SK-N-SH treated with all-trans-retinoic acid at 6 μM for 48 hours (cell line): ENCODE results near the gene RUNX3.

Experiments
- ATAC-seq: fragments of 200-7000 bp; cut with Tn5 transposase; 3 replicates; pipeline ENCODE4 v1.9.1; 2020; ENCODE audit warnings: mild to moderate bottlenecking, moderate library complexity
- ARNTL ChIP-seq: fragments of 450-650 bp; formaldehyde crosslinking; IDR thresholded peaks from 2 replicates; pipeline ENCODE4 v1.5.0; 2020; ENCODE audit warnings: low read depth, mild to moderate bottlenecking, moderate library complexity, borderline replicate concordance
- BACH2 ChIP-seq: fragments of 250-450 bp; sonication (Bioruptor Pico); IDR thresholded peaks from 2 replicates; pipeline ENCODE4 v1.9.0; 2021; ENCODE audit warnings: mild to moderate bottlenecking, borderline replicate concordance
- CSDC2 ChIP-seq: fragments of 250-450 bp; sonication (Bioruptor Pico); IDR thresholded peaks from 2 replicates; pipeline ENCODE4 v1.5.0; 2020; ENCODE audit warnings: mild to moderate bottlenecking, moderate library complexity
- CSRNP3 ChIP-seq: fragments of 250-450 bp; sonication (Bioruptor Pico); IDR thresholded peaks from 2 replicates; pipeline ENCODE4 v1.5.1; 2021; ENCODE audit warnings: mild to moderate bottlenecking, moderate library complexity
- ESRRG ChIP-seq: fragments of 250-450 bp; sonication (Bioruptor Pico); IDR thresholded peaks from 2 replicates; pipeline ENCODE4 v1.6.1; 2021; ENCODE audit warnings: mild to moderate bottlenecking
- GLIS3 ChIP-seq: fragments of 250-450 bp; sonication (Bioruptor Pico); IDR thresholded peaks from 2 replicates; pipeline ENCODE4 v1.5.0; 2020; ENCODE audit warnings: mild to moderate bottlenecking, moderate library complexity
- OSR1 ChIP-seq: fragments of 250-450 bp; sonication (Bioruptor Pico); IDR thresholded peaks from 2 replicates; pipeline ENCODE4 v1.8.0; 2022; ENCODE audit warnings: moderate library complexity, mild to moderate bottlenecking, inconsistent platforms
- PATZ1 ChIP-seq: fragments of 250-450 bp; sonication (Bioruptor Pico); IDR thresholded peaks from 2 replicates; pipeline ENCODE4 v1.8.0; 2020; ENCODE audit warnings: mild to moderate bottlenecking, moderate library complexity, borderline replicate concordance
- POU6F1 ChIP-seq: fragments of 250-450 bp; sonication (Bioruptor Pico); IDR thresholded peaks from 2 replicates; pipeline ENCODE4 v1.8.0; 2021; ENCODE audit warnings: low read depth, mild to moderate bottlenecking, moderate library complexity, borderline replicate concordance
- PPARA ChIP-seq: fragments of 250-450 bp; sonication (Bioruptor Pico); IDR thresholded peaks from 2 replicates; pipeline ENCODE4 v1.5.0; 2020; ENCODE audit warnings: mild to moderate bottlenecking, borderline replicate concordance
- RARB ChIP-seq: fragments of 250-450 bp; sonication (Bioruptor Pico); IDR thresholded peaks from 2 replicates; pipeline ENCODE4 v1.8.0; 2021; ENCODE audit warnings: mild to moderate bottlenecking, moderate library complexity
- SNAI2 ChIP-seq: fragments of 250-450 bp; sonication (Bioruptor Pico); IDR thresholded peaks from 2 replicates; pipeline ENCODE4 v1.5.0; 2020; ENCODE audit warnings: mild to moderate bottlenecking, moderate library complexity
- TCF4 ChIP-seq: fragments of 250-450 bp; sonication (Bioruptor Pico); IDR thresholded peaks from 2 replicates; pipeline ENCODE4 v1.8.0; 2021; ENCODE audit warnings: mild to moderate bottlenecking, moderate library complexity, borderline replicate concordance
- TOX ChIP-seq: fragments of 250-450 bp; sonication (Bioruptor Pico); IDR thresholded peaks from 2 replicates; pipeline ENCODE4 v1.8.0; 2021; ENCODE audit warnings: mild to moderate bottlenecking, moderate library complexity, borderline replicate concordance
- TSHZ2 ChIP-seq: fragments of 250-450 bp; sonication (Bioruptor Pico); IDR thresholded peaks from 2 replicates; pipeline ENCODE4 v1.5.0; 2020; ENCODE audit warnings: mild to moderate bottlenecking, moderate library complexity
- ZFP3 ChIP-seq: fragments of 250-450 bp; sonication (Bioruptor Pico); IDR thresholded peaks from 2 replicates; pipeline ENCODE4 v1.5.0; 2020; ENCODE audit warnings: mild to moderate bottlenecking, moderate library complexity
- ZFP30 ChIP-seq: fragments of 450-650 bp; formaldehyde crosslinking; IDR thresholded peaks from 2 replicates; pipeline ENCODE4 v1.5.0; 2022; ENCODE audit warnings: mild to moderate bottlenecking, moderate library complexity
- ZNF565 ChIP-seq: fragments of 450-650 bp; formaldehyde crosslinking; conservative IDR thresholded peaks from 2 replicates; pipeline ENCODE4 v1.5.0; 2020; ENCODE audit warnings: low read depth, mild to moderate bottlenecking, moderate library complexity
- ZNF70 ChIP-seq: fragments of 450-650 bp; formaldehyde crosslinking; IDR thresholded peaks from 2 replicates; pipeline ENCODE4 v1.5.0; 2020; ENCODE audit warnings: mild to moderate bottlenecking, moderate library complexity
- ZNF8 ChIP-seq: fragments of 450-650 bp; formaldehyde crosslinking; IDR thresholded peaks from 2 replicates; pipeline ENCODE4 v1.5.0; 2020; ENCODE audit warnings: mild to moderate bottlenecking, moderate library complexity

Gene RUNX3

GRCh38 chr1:24929398-24930259 is 447 bp downstream of the RUNX3 start:
- ATAC-seq: no peak
- TF ChIP-seq POU6F1 (CRISPR knock-in tag): no peak
- TF ChIP-seq PATZ1: no peak
- no peak for TF ChIP-seq CSRNP3
- no peak for TF ChIP-seq ESRRG (CRISPR knock-in tag)
- TF ChIP-seq ZNF565: no peak
- TF ChIP-seq TOX (CRISPR knock-in tag): no peak
- TF ChIP-seq GLIS3: no peak
- TF ChIP-seq PPARA (CRISPR knock-in tag): no peak
- no peak for TF ChIP-seq BACH2 (CRISPR knock-in tag)
- TF ChIP-seq CSDC2 (CRISPR knock-in tag): no peak
- TF ChIP-seq ZNF70 (CRISPR knock-in tag): no peak
- no peak for TF ChIP-seq ZFP3 (CRISPR knock-in tag)
- TF ChIP-seq RARB (CRISPR knock-in tag): no peak
- no peak for TF ChIP-seq ARNTL
- no peak for TF ChIP-seq TSHZ2 (CRISPR knock-in tag)
- no peak for TF ChIP-seq SNAI2 (CRISPR knock-in tag)
- TF ChIP-seq OSR1 (CRISPR knock-in tag): no peak
- no peak for TF ChIP-seq ZNF8 (CRISPR knock-in tag)
- no peak for TF ChIP-seq TCF4 (CRISPR knock-in tag)

GRCh38 chr1:24928689-24929397 is 1.2 kb downstream of the RUNX3 start:
- no peak for ATAC-seq
- TF ChIP-seq ZFP30 (no peak), ZFP3 (CRISPR knock-in tag) (no peak), TCF4 (CRISPR knock-in tag) (no peak), ZNF8 (CRISPR knock-in tag) (no peak), TOX (CRISPR knock-in tag) (no peak), GLIS3 (no peak), ZNF565 (no peak), ZNF70 (CRISPR knock-in tag) (no peak), CSRNP3 (no peak), TSHZ2 (CRISPR knock-in tag) (no peak), PPARA (CRISPR knock-in tag) (no peak), PATZ1 (no peak)
